Natural killer cell (primary cell): ENCODE results near the gene SENP7. TPM values are rescaled to one million over a fixed set of nuclear protein-coding genes. Genes with fewer than 3 reads are reported as not detected.

Experiments
- ATAC-seq, 3 donors: fragments of 150-1000 bp in 2 of 3; fragments of 200-7000 bp in 1 of 3; cut with Tn5 transposase; 1 replicate in 1 of 3; 2 replicates in 2 of 3; pipeline ENCODE4 v1.10.0; 2021; ENCODE audit warnings: mild to moderate bottlenecking in 2 of 3, moderate library complexity in 2 of 3
- DNase-seq, 2 donors: peaks; one replicate each; pipeline versions ENCODE4 v3.0.0 to v3.0.0-alpha.2; 2013 to 2021; ENCODE audit warnings: mixed read lengths in 1 of 2
- H3K27ac ChIP-seq: one replicate; pipeline ENCODE4 v1.5.1; 2013; ENCODE audit warnings: mild to moderate bottlenecking, low read length
- H3K27me3 ChIP-seq: one replicate; pipeline ENCODE4 v1.6.1; 2013; ENCODE audit warnings: low read length; ENCODE audit not compliant: control insufficient read depth, insufficient read depth
- H3K36me3 ChIP-seq: one replicate; pipeline ENCODE4 v1.6.1; 2013; ENCODE audit warnings: low read length; ENCODE audit not compliant: control insufficient read depth, insufficient read depth
- H3K4me1 ChIP-seq: one replicate; pipeline ENCODE4 v1.6.1; 2013; ENCODE audit warnings: low read length; ENCODE audit not compliant: control insufficient read depth, insufficient read depth
- H3K4me3 ChIP-seq: one replicate; pipeline ENCODE4 v1.5.1; 2013; ENCODE audit warnings: low read length
- H3K9me3 ChIP-seq: one replicate; pipeline ENCODE4 v1.6.1; 2013; ENCODE audit warnings: low read length; ENCODE audit not compliant: control insufficient read depth, insufficient read depth
- H3K27ac Mint-ChIP-seq, 2 donors: one replicate each; pipeline ENCODE4 v1.8.0; 2022; ENCODE audit warnings: mild to moderate bottlenecking in 2 of 2, mixed read lengths in 2 of 2, moderate library complexity in 1 of 2
- H3K27me3 Mint-ChIP-seq, 2 donors: one replicate each; pipeline ENCODE4 v1.8.0; 2022; ENCODE audit warnings: low read depth in 2 of 2, mixed read lengths in 2 of 2
- H3K36me3 Mint-ChIP-seq: one replicate; pipeline ENCODE4 v1.8.0; 2022; ENCODE audit warnings: mixed read lengths
- H3K4me1 Mint-ChIP-seq, 2 donors: one replicate each; pipeline ENCODE4 v1.8.0; 2022; ENCODE audit warnings: mixed read lengths in 2 of 2
- H3K4me3 Mint-ChIP-seq: one replicate; pipeline ENCODE4 v1.8.0; 2022; ENCODE audit warnings: mild to moderate bottlenecking, moderate library complexity, mixed read lengths
- H3K9me3 Mint-ChIP-seq, 2 donors: one replicate each; pipeline ENCODE4 v1.8.0; 2022; ENCODE audit warnings: mixed read lengths in 2 of 2
- WGBS: methylation state at CpG from one replicate; pipeline ENCODE4 v1.1.7; 2013; ENCODE audit warnings: missing lambda C conversion rate; ENCODE audit not compliant: insufficient coverage; 5-methylcytosine and 5-hydroxymethylcytosine counted together
- intact Hi-C: fragments of 100-400 bp; cut with micrococcal nuclease; formaldehyde crosslinking; loops from one replicate; pipeline ENCODE4 v1.14.2; 2022
- total RNA-seq, 4 donors: library from RNA; stranded (reverse); fragments of 120-200 nt in 1 of 4; gene quantifications; one replicate each; pipeline versions ENCODE4 v1.2.3 to v1.2.4, GENCODE V29; 2013 to 2022
- TF ChIP-seq, protein P1 (sequence below): fragments of 200-600 bp; IDR thresholded peaks from one replicate; pipeline ENCODE4 v1.8.0; 2022; ENCODE audit warnings: antibody characterized with exemption

The SENP7 gene
- total RNA-seq, 3 donors from 2014 or later (not counting 1 experiment from before 2014, with no cell fraction given), result 41.4 to 60.6 (median 52.7) TPM

DNA sequence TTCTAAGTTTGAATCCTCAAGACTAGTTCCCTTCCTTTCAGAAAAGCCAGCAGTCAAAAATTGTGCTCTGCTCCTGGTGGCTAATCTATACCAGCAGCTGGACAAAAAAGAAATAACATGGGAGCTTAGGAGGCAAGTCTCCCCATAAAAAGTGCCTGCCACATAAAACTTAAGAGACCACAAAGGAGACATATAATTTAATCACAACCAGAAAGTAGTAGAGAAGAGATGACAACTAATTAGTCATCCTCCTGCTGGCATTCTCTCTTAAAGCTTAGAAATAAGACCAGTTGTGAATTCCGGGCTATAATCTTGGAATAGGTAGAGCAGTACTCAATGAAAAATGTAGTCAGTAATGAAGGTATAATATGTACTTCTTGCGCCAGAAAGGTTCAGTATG is 172.4 kb downstream of the SENP7 start:
- no peaks in the 10 kb centered on the region for H3K9me3 Mint-ChIP-seq
- Histone ChIP-seq H3K27me3 (no peaks in the 10 kb centered on the region), H3K9me3 (no peaks in the 10 kb centered on the region), H3K27ac (no peak overlapping the region), H3K4me1 (no peaks in the 10 kb centered on the region), H3K36me3 (peaks cover 46% of the 10 kb centered on the region), H3K4me3 (no peak overlapping the region)
- peaks cover 19% of the 10 kb centered on the region for H3K36me3 Mint-ChIP-seq
- no peaks in the 10 kb centered on the region for H3K27me3 Mint-ChIP-seq
- intact Hi-C loops, result no loop called here
- H3K4me3 Mint-ChIP-seq, result no peak overlapping the region
- ATAC-seq (no peak), DNase-seq (no peak)
- H3K27ac Mint-ChIP-seq, result no peak overlapping the region
- WGBS, result 100% methylated on average over 1 of the region's 2 CpGs
- TF ChIP-seq, protein P1, sequence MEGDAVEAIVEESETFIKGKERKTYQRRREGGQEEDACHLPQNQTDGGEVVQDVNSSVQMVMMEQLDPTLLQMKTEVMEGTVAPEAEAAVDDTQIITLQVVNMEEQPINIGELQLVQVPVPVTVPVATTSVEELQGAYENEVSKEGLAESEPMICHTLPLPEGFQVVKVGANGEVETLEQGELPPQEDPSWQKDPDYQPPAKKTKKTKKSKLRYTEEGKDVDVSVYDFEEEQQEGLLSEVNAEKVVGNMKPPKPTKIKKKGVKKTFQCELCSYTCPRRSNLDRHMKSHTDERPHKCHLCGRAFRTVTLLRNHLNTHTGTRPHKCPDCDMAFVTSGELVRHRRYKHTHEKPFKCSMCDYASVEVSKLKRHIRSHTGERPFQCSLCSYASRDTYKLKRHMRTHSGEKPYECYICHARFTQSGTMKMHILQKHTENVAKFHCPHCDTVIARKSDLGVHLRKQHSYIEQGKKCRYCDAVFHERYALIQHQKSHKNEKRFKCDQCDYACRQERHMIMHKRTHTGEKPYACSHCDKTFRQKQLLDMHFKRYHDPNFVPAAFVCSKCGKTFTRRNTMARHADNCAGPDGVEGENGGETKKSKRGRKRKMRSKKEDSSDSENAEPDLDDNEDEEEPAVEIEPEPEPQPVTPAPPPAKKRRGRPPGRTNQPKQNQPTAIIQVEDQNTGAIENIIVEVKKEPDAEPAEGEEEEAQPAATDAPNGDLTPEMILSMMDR, result no peak
- H3K4me1 Mint-ChIP-seq, result peaks cover 0 to 4% of the 10 kb centered on the region in 2 donors

DNA sequence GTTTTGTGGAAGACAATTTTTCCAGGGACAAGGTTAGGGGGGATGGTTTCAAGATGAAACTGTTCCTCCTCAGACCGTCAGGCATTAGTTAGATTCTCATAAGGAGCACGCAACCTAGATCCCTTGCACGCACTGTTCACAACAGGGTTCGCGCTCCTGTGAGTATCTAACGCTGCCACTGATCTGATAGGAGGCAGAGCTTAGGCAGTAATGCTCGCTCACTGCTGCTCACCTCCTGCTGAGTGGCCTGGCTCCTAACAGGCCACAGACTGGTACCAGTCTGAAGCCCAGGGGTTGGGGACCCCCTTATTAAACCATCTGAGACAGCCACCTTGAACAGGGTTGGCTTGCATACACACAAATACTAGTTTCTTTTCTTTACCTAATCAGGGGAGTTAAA is 179.1 kb downstream of the SENP7 start:
- Histone ChIP-seq H3K4me3 (no peak overlapping the region), H3K9me3 (no peaks in the 10 kb centered on the region), H3K27me3 (no peaks in the 10 kb centered on the region), H3K4me1 (no peaks in the 10 kb centered on the region), H3K36me3 (peaks cover 53% of the 10 kb centered on the region), H3K27ac (no peak overlapping the region)
- H3K4me3 Mint-ChIP-seq, result no peak overlapping the region
- H3K27me3 Mint-ChIP-seq, result no peaks in the 10 kb centered on the region
- no peak for DNase-seq
- H3K9me3 Mint-ChIP-seq, result no peaks in the 10 kb centered on the region
- peaks cover 28% of the 10 kb centered on the region for H3K36me3 Mint-ChIP-seq
- no peak for ATAC-seq
- H3K4me1 Mint-ChIP-seq, result no peaks in the 10 kb centered on the region
- intact Hi-C loops, result no loop called here
- 94% methylated on average over 7 of the region's 7 CpGs for WGBS
- H3K27ac Mint-ChIP-seq, result peak overlapping the region in 1 of 2 donors; percentile 24
- TF ChIP-seq, protein P1, result no peak

DNA sequence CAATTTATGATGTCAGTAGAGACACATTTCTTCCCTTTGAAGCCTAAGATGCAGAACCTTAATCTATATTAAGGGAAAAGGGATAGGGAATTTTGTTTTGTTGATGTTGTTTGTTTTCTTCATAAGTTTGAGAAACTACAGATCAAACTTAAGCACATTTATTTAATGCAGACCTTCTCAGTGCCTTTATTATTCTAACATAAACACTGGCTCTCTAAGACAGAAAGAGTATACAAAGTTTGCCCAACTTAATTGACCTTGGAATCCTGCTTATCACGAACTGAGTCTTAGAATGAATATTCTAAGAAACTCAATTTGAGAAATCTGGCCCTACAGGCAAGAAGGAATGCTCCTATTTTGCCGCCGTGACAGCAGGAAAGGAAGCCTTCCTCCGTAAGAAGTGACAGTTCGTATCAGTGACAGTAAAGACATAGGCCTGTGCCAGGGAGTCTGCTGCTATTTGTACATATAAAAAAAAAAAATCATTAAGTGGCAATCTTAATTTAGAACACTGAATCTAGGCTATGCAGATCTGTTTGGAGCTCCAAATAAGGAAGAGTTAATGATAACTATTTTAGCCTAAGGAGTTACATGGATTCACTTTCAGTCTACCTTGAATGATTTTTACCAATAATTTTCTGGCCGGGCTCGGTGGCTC is 183.9 kb downstream of the SENP7 start:
- Histone ChIP-seq H3K27me3 (no peaks in the 10 kb centered on the region), H3K4me3 (no peak overlapping the region), H3K27ac (no peak overlapping the region), H3K36me3 (peaks cover 47% of the 10 kb centered on the region), H3K4me1 (no peaks in the 10 kb centered on the region), H3K9me3 (no peaks in the 10 kb centered on the region)
- WGBS, result 98% methylated on average over 7 of the region's 7 CpGs
- peaks cover 23% of the 10 kb centered on the region for H3K36me3 Mint-ChIP-seq
- no peaks in the 10 kb centered on the region for H3K27me3 Mint-ChIP-seq
- H3K27ac Mint-ChIP-seq, result no peak overlapping the region
- no peak for ATAC-seq
- intact Hi-C loops, result no loop called here
- H3K4me1 Mint-ChIP-seq, result no peaks in the 10 kb centered on the region
- DNase-seq, result no peak
- no peak overlapping the region for H3K4me3 Mint-ChIP-seq
- H3K9me3 Mint-ChIP-seq, result no peaks in the 10 kb centered on the region
- TF ChIP-seq, protein P1, result no peak
